Measurements from ENCODE around the gene AMZ1.
"Not testable (repeated sequence)": the region's sequence is repeated elsewhere in the genome, so short reads cannot be mapped to it uniquely, and the experiment has no call there.

The AMZ1 gene

GRCh38 chr7:2662273-2663120 lies 25.5 kb upstream of the AMZ1 start:
- Histone ChIP-seq H3K9me3 (ENCODE audit: control insufficient read depth, low read length) (peaks cover 2% of the 10 kb centered on the region), H3K4me3 (ENCODE audit: low read length) (no peak overlapping the region), H3K36me3 (ENCODE audit: control insufficient read depth, insufficient read depth, low read length, severe bottlenecking) (peaks cover 5% of the 10 kb centered on the region), H3K27me3 (replicated peaks; ENCODE audit: control insufficient read depth, insufficient read depth, low read length) (peaks cover 3% of the 10 kb centered on the region), H3K9ac (ENCODE audit: low read length) (no peak overlapping the region), H3K4me1 (ENCODE audit: control insufficient read depth, insufficient read depth, low read length) (no peaks in the 10 kb centered on the region)
- no peak for DNase-seq (ENCODE audit: low read depth)

DNA sequence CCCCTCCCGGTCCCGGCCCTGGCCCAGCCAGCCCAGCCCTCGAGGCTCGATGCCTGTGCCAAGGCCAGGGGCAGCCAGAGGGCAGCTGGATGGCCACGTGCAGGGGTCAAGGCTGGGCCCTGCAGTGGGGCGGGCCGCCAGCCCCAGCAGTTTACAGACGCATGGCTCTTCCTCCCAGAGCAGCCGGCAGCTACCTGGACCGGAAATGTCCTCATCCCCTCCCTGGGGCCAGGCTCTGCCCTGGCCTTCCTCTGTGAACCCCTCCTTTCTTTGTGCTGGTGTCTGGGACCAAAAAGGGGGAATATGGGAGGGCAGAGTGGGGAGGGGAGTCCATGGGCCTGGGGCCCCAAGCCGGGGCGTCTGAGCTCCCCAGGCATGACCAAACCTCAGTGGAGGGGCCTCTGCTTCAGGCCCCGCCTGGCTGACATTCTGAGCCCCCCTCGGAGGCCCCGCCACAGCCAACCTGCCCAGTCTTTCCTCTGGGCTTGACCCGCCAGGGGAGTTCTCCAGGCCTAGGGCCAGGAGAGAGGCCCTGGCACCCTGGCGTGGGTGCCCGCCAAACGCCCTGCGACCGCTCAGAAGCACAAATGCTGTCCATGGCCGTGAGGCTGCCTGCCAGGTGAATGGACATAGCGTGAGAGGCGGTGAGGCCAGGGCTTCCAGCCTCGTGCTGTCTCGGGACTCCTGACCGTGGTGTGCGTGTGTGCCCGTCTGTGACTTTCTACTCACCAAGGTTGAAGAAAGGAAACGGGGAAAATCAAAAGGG lies 24.7 kb upstream of the AMZ1 start:
- no peak for DNase-seq (ENCODE audit: low read depth)
- H3K36me3 ChIP-seq (ENCODE audit: control insufficient read depth, insufficient read depth, low read length, severe bottlenecking) = peaks cover 4% of the 10 kb centered on the region
- H3K27me3 ChIP-seq (replicated peaks; ENCODE audit: control insufficient read depth, insufficient read depth, low read length) = peaks cover 3% of the 10 kb centered on the region
- no peak overlapping the region for H3K9ac ChIP-seq (ENCODE audit: low read length)
- H3K9me3 ChIP-seq (ENCODE audit: control insufficient read depth, low read length) = peaks cover 2% of the 10 kb centered on the region
- no peaks in the 10 kb centered on the region for H3K4me1 ChIP-seq (ENCODE audit: control insufficient read depth, insufficient read depth, low read length)
- no peak overlapping the region for H3K4me3 ChIP-seq (ENCODE audit: low read length)

GRCh38 chr7:2663960-2664359 lies 24.0 kb upstream of the AMZ1 start:
- H3K27me3 ChIP-seq (replicated peaks; ENCODE audit: control insufficient read depth, insufficient read depth, low read length) = peaks cover 3% of the 10 kb centered on the region
- H3K4me1 ChIP-seq (ENCODE audit: control insufficient read depth, insufficient read depth, low read length) = no peaks in the 10 kb centered on the region
- peaks cover 2% of the 10 kb centered on the region for H3K9me3 ChIP-seq (ENCODE audit: control insufficient read depth, low read length)
- no peaks in the 10 kb centered on the region for H3K36me3 ChIP-seq (ENCODE audit: control insufficient read depth, insufficient read depth, low read length, severe bottlenecking)
- no peak overlapping the region for H3K9ac ChIP-seq (ENCODE audit: low read length)
- DNase-seq (ENCODE audit: low read depth) = no peak
- no peak overlapping the region for H3K4me3 ChIP-seq (ENCODE audit: low read length)

DNA sequence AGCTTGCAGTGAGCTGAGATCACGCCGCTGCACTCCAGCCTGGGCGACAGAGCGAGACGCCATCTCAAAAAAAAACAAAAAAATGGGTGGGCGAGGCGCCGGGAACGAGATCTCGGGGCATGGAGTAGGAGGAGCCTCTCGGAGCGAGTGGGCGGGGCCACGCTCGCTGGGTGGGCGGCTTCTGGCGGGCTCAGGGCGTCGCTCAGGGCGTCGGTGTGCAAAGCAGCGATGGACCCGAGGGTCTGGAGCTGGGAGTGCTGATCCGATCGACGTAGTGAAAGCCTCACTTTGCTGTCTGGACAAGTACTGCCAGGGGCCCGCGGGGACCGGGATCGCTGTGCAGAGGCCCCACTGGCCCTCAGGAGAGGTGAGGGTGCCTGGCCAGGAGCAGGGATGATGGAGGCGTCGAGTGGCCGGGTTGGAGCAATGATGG lies 22.6 kb upstream of the AMZ1 start:
- H3K36me3 ChIP-seq (ENCODE audit: control insufficient read depth, insufficient read depth, low read length, severe bottlenecking) = no peaks in the 10 kb centered on the region
- H3K9ac ChIP-seq (ENCODE audit: low read length) = no peak overlapping the region
- DNase-seq (ENCODE audit: low read depth) = no peak
- H3K9me3 ChIP-seq (ENCODE audit: control insufficient read depth, low read length) = peaks cover 2% of the 10 kb centered on the region
- peaks cover 3% of the 10 kb centered on the region for H3K27me3 ChIP-seq (replicated peaks; ENCODE audit: control insufficient read depth, insufficient read depth, low read length)
- peak overlapping the region; percentile 33 for H3K4me3 ChIP-seq (ENCODE audit: low read length)
- H3K4me1 ChIP-seq (ENCODE audit: control insufficient read depth, insufficient read depth, low read length) = no peaks in the 10 kb centered on the region

DNA sequence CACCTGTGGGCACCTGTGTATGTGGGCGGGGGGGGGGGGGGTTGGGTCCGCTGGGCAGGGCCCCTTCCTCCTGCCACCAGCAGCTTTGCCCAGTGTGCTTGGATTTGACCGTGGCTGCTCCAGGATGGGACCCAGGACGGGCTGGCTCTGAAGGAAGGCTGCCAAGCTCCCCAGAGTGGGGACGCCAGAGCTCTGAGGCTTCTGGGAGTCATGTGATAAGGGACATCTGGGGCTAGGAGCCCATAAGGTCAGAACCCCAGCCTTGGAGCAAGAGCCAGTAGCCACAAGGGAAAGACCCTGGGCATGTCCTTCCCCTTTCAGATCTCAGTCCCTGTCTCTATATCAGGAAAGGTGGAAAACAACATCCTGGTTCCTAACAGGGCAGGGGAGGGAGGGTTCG lies 21.8 kb upstream of the AMZ1 start:
- Histone ChIP-seq H3K4me1 (ENCODE audit: control insufficient read depth, insufficient read depth, low read length) (no peaks in the 10 kb centered on the region), H3K27me3 (replicated peaks; ENCODE audit: control insufficient read depth, insufficient read depth, low read length) (peaks cover 3% of the 10 kb centered on the region), H3K9ac (ENCODE audit: low read length) (no peak overlapping the region), H3K36me3 (ENCODE audit: control insufficient read depth, insufficient read depth, low read length, severe bottlenecking) (no peaks in the 10 kb centered on the region), H3K9me3 (ENCODE audit: control insufficient read depth, low read length) (peaks cover 2% of the 10 kb centered on the region), H3K4me3 (ENCODE audit: low read length) (no peak overlapping the region)
- no peak for DNase-seq (ENCODE audit: low read depth)

DNA sequence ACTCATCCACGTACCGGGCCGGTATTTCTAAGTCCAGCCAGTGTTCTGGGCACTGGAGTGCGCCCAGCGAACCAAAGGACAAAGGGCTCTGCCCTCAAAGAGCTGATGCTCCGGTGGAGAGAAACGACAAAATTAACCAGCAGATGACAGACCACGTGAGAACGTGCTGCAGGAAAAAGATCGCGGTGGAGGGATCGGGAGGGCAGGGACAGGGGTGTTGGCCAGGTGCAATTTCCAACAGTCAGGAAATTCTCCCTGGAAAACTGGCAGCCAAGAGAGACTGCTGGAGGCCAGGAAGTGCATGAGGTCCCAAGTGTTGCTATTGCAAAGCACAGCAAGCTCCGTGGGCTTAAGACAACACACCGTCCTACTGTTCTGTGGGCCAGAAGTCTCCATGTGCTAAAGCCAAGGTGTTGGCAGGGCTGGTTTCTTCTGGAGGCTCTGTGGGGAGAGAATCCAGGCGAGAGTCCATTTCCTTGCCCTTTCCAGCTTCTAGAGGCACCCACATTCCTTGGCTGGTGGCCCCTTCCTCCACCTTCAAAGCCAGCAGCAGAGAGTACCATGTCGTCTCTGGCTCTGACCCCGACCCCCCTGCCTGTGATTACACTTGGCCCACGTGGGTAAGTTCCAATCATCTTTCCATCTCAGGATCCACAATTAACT lies 21.3 kb upstream of the AMZ1 start:
- H3K4me1 ChIP-seq (ENCODE audit: control insufficient read depth, insufficient read depth, low read length) = no peaks in the 10 kb centered on the region
- no peak overlapping the region for H3K9ac ChIP-seq (ENCODE audit: low read length)
- no peaks in the 10 kb centered on the region for H3K36me3 ChIP-seq (ENCODE audit: control insufficient read depth, insufficient read depth, low read length, severe bottlenecking)
- no peak overlapping the region for H3K4me3 ChIP-seq (ENCODE audit: low read length)
- peaks cover 3% of the 10 kb centered on the region for H3K27me3 ChIP-seq (replicated peaks; ENCODE audit: control insufficient read depth, insufficient read depth, low read length)
- DNase-seq (ENCODE audit: low read depth) = no peak
- peaks cover 2% of the 10 kb centered on the region for H3K9me3 ChIP-seq (ENCODE audit: control insufficient read depth, low read length)

- Histone ChIP-seq H3K4me3 (ENCODE audit: low read length) (no peak overlapping the region), H3K9me3 (ENCODE audit: control insufficient read depth, low read length) (peaks cover 2% of the 10 kb centered on the region), H3K27me3 (replicated peaks; ENCODE audit: control insufficient read depth, insufficient read depth, low read length) (peaks cover 3% of the 10 kb centered on the region), H3K36me3 (ENCODE audit: control insufficient read depth, insufficient read depth, low read length, severe bottlenecking) (no peaks in the 10 kb centered on the region), H3K9ac (ENCODE audit: low read length) (no peak overlapping the region), H3K4me1 (ENCODE audit: control insufficient read depth, insufficient read depth, low read length) (no peaks in the 10 kb centered on the region)
- DNase-seq (ENCODE audit: low read depth) = no peak
These were observed 20.2 kb upstream of the AMZ1 start for GRCh38 chr7:2667843-2668242.

- H3K9me3 ChIP-seq (ENCODE audit: control insufficient read depth, low read length) = peaks cover 2% of the 10 kb centered on the region
- peaks cover 3% of the 10 kb centered on the region for H3K27me3 ChIP-seq (replicated peaks; ENCODE audit: control insufficient read depth, insufficient read depth, low read length)
- no peak for DNase-seq (ENCODE audit: low read depth)
- no peak overlapping the region for H3K4me3 ChIP-seq (ENCODE audit: low read length)
- no peaks in the 10 kb centered on the region for H3K4me1 ChIP-seq (ENCODE audit: control insufficient read depth, insufficient read depth, low read length)
- no peak overlapping the region for H3K9ac ChIP-seq (ENCODE audit: low read length)
- no peaks in the 10 kb centered on the region for H3K36me3 ChIP-seq (ENCODE audit: control insufficient read depth, insufficient read depth, low read length, severe bottlenecking)
These were observed 19.6 kb upstream of the AMZ1 start for GRCh38 chr7:2668401-2668800.

DNA sequence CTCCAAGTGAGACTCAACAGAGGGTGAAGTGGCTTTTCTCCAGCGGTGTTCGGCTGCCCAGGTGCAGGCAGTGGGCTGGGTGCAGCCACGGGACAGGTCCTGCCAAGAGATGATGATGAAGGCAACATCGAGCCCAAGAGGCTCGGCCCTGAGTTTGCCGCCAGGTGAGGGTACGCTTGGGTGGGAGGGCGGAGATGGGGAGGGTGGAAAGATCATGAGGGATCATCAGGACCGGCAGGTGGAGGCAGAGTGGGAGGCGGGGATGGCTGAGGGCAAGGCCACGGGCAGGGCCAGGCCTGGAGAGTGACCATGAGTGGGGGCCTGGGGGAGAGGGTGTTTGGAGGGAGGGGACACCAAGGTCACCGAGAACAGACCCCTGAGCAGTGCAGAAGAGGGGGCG lies 17.8 kb upstream of the AMZ1 start:
- H3K4me1 ChIP-seq (ENCODE audit: control insufficient read depth, insufficient read depth, low read length) = no peaks in the 10 kb centered on the region
- DNase-seq (ENCODE audit: low read depth) = no peak
- H3K4me3 ChIP-seq (ENCODE audit: low read length) = no peak overlapping the region
- no peaks in the 10 kb centered on the region for H3K36me3 ChIP-seq (ENCODE audit: control insufficient read depth, insufficient read depth, low read length, severe bottlenecking)
- peaks cover 3% of the 10 kb centered on the region for H3K27me3 ChIP-seq (replicated peaks; ENCODE audit: control insufficient read depth, insufficient read depth, low read length)
- no peak overlapping the region for H3K9ac ChIP-seq (ENCODE audit: low read length)
- H3K9me3 ChIP-seq (ENCODE audit: control insufficient read depth, low read length) = peaks cover 8% of the 10 kb centered on the region

GRCh38 chr7:2670720-2671391 lies 17.1 kb upstream of the AMZ1 start:
- Histone ChIP-seq H3K9ac (ENCODE audit: low read length) (no peak overlapping the region), H3K36me3 (ENCODE audit: control insufficient read depth, insufficient read depth, low read length, severe bottlenecking) (no peaks in the 10 kb centered on the region), H3K4me1 (ENCODE audit: control insufficient read depth, insufficient read depth, low read length) (no peaks in the 10 kb centered on the region), H3K9me3 (ENCODE audit: control insufficient read depth, low read length) (peaks cover 12% of the 10 kb centered on the region), H3K4me3 (ENCODE audit: low read length) (no peak overlapping the region), H3K27me3 (replicated peaks; ENCODE audit: control insufficient read depth, insufficient read depth, low read length) (peaks cover 3% of the 10 kb centered on the region)
- DNase-seq (ENCODE audit: low read depth) = peak; percentile 81

- H3K36me3 ChIP-seq (ENCODE audit: control insufficient read depth, insufficient read depth, low read length, severe bottlenecking); H3K4me1 ChIP-seq (ENCODE audit: control insufficient read depth, insufficient read depth, low read length); H3K27me3 ChIP-seq (replicated peaks; ENCODE audit: control insufficient read depth, insufficient read depth, low read length); H3K9ac ChIP-seq (ENCODE audit: low read length); H3K4me3 ChIP-seq (ENCODE audit: low read length); DNase-seq (ENCODE audit: low read depth); H3K9me3 ChIP-seq (ENCODE audit: control insufficient read depth, low read length): not testable (repeated sequence)
These were observed 14.8 kb upstream of the AMZ1 start for GRCh38 chr7:2673214-2673613.

Data from adipocyte (in vitro differentiated cells).